Stimulated activated CD4-positive, alpha-beta T cell treated with anti-CD3 and anti-CD28 coated beads, Interleukin-1b, Interleukin-23, amount 100 ng/mL, for 1 hour (primary cell): ENCODE measurements around the gene DOK7.
"Not testable (repeated sequence)": the region's sequence is repeated elsewhere in the genome, so short reads cannot be mapped to it uniquely, and the experiment has no call there.

ENCODE experiments used
- DNase-seq, 2 donors: peaks; one replicate each; pipeline ENCODE4 v3.0.0-alpha.2; 2020; ENCODE audit warnings: low read depth in 2 of 2

The DOK7 gene

GRCh38 chr4:3502941-3503936 lies 40.1 kb downstream of the DOK7 start:
- DNase-seq: no peak

- no peak for DNase-seq
Observed at GRCh38 chr4:3505231-3505630, 42.1 kb downstream of the DOK7 start.

GRCh38 chr4:3508542-3508941 lies 45.4 kb downstream of the DOK7 start:
- no peak for DNase-seq

DNA sequence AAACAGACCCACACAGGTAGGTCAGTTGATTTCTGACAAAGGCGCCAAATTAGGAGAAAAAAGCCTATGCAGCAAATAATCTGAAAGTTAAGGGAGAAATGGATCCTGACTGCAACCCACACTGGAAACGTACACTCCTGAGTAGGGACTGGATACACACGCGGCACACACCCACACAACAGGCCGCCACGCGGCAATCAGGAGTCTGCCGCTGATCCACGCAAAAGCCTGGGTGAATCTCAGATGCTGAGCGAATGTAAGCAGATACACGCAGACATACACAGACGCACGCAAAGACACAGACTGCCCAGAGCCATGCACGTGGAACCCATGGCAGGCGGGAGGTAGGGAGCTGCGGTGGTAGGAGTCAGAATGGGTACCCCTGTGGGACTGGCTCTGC lies 47.4 kb downstream of the DOK7 start:
- no peak for DNase-seq

DNA sequence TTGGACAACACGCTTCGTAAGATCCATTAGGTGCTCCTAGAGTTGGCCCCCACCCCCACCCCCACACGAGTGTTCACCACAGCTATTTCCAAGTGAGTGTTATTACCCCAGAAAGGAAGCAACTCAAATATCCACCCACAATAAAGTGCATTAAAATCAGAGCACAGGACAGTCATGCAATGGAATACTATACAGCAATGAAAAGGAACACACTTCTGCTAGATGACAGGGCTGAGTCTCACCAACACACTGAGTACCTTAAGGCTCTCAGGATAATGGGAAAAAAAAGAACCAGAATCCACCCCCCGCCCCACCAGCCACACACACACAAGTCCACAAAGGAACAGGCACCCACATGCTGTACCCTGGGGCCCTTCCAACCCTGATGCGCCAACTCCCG lies 48.1 kb downstream of the DOK7 start:
- DNase-seq: no peak

DNA sequence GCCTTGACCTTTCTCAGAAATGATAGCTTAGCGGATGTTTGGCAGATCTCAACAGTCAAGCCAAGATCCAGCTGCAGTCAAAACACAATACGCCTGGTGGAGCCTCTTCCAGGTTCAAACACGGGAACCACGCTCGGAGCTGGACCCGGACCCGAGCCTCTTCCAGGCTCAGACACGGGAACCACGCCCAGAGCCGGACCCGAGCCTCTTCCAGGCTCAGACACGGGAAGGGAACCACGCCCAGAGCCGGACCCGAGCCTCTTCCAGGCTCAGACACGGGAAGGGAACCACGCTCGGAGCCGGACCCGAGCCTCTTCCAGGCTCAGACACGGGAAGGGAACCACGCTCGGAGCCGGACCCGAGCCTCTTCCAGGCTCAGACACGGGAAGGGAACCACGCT lies 48.5 kb downstream of the DOK7 start:
- not testable (repeated sequence) for DNase-seq

DNA sequence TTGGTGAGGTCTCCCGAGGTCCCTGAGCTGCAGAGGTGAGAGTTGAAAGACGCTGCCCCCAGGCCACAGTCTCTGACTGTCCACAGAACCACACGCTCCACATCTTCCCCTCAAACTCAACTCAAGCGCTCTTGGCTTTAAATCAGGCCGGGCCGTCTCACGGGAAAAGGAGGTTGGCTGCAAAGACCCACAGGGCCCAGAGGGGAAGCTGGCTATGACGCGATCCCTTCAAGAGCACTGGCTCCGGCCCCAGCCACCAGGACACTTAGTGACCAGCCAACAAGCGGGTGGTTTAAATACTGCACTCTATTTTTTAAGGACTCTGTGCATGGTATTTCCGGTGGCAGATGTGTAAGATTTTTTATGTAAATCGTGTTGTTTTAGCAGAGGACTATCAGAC lies 49.2 kb downstream of the DOK7 start:
- DNase-seq: no peak

DNA sequence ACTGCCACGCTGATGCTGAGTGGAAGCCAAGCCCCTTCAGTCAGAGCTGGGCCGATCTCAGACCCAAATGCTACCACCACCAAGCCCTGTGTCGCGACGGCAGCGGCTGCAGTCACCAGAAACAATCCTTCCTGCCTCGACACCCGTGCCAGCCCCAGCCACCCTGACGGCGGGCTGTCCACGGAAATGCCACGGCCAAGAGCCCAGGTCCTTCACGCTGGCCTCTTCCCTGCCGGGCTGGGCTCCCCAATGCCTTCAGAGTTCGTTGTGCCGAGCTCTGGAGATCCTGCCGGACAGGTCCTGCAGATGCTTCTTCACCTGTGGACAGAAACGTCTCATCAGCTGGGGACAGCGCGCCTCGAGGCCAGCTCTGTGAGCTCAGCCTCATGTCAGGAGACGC lies 49.6 kb downstream of the DOK7 start:
- DNase-seq: no peak

GRCh38 chr4:3513807-3514206 lies 50.7 kb downstream of the DOK7 start:
- DNase-seq: no peak

DNA sequence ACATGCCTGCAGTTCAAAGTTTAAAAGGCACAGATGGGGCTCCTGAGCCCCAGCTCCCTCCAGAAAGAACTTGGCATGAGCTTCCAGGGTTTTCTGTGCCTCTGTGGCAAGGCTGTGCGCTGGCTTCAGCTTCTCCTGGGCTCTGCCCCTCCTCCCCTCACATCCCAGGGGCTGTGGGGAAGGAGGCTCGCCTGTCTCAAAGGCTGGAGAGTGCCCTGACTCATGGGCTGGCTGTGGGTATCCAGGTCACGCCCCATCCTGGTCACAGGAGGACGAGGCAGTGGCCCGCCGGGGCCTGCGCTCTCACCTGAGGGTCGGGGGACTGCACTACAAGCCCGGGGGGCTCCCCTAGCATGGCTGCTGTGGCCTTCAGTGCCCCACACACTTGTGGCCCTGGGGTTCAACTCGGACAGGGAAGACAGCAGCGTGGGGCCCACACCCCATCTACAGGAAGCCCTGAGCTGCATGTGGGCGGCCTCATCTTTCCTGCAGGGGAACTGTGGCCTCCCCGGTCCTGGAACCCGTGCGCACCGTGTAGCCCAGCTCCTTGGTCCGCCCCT lies 51.2 kb downstream of the DOK7 start:
- no peak for DNase-seq

GRCh38 chr4:3514806-3515501 lies 51.8 kb downstream of the DOK7 start:
- no peak for DNase-seq

GRCh38 chr4:3515646-3516045 lies 52.5 kb downstream of the DOK7 start:
- DNase-seq: no peak

DNA sequence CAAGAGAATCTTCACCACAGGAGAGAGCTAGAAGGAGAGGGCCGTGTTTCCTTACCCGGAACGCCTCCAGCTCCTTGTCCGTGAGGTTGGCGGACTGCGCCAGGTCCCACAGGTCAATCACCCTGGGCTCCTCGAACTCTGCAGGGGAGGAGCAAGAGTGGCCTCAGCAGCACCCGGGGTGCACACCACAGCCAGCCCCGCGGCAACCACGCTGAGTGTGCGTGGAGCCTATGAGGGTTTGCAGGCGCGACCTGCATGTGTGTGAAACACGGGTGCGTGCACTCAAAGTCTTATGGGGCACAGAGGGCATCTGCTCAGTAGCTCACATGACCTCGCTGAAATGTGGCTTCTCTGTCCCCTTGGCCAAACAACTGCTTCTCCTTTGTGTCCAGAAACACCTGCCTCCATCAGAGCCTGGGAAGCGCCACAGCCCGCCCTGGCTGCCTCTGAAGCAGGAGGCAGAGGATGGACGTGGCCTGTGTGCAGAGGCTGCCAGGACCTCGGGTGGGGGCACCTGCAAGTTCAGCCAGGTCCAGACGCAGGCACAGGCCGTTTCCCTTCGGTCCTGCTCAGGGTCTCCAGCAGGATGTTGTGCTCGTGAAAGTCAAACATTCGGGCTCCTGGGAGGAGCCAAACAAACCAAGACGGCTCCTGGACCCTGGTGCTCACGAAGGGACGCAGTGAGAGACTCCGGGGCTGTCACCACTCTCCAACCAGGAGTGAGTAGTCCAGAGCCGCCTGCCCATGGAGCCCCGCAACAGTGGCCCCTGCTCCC lies 53.1 kb downstream of the DOK7 start:
- no peak for DNase-seq

DNA sequence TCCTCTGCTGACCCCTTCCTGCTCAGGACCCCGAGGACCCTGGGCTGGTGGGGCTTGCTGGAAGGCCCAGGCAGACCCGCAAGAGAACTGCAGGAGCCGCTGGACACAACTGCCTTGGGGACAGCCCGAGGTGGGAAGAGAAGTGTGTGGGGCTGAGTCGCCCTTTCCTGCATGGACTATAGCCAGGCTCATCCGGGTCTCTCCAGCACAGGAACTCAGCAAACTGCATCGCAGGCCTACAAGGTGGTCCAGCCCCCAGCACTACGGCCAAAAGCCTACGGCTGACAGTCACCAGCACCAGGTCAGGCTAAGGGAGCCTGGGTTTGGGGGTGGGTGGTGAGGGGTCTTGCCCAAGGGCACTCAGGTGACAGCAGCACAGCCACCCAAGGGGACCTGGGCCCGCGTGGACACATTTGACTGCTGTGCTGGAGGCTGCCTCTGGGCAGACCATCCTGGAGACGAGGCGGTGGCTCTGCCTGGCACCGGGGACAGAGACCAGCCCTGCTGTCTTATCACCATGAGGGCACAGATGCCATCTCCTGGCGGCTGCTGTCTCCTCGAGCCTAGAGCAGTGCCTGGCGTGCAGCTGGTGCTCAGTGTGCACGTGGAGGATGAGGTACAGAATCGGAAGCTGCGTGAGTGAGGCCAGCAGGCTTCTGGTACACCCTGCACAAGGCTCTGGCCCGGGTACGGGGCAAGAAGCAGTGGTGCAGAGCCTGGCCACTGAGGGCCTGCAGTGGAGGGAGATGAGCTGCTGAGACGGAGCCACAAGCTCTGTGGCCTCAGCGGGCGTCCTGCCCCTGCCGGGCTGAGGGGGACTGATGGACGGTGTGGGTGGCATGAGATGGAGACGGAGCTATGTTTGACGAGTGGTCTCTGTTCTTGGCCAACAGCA lies 54.0 kb downstream of the DOK7 start:
- DNase-seq: no peak

DNA sequence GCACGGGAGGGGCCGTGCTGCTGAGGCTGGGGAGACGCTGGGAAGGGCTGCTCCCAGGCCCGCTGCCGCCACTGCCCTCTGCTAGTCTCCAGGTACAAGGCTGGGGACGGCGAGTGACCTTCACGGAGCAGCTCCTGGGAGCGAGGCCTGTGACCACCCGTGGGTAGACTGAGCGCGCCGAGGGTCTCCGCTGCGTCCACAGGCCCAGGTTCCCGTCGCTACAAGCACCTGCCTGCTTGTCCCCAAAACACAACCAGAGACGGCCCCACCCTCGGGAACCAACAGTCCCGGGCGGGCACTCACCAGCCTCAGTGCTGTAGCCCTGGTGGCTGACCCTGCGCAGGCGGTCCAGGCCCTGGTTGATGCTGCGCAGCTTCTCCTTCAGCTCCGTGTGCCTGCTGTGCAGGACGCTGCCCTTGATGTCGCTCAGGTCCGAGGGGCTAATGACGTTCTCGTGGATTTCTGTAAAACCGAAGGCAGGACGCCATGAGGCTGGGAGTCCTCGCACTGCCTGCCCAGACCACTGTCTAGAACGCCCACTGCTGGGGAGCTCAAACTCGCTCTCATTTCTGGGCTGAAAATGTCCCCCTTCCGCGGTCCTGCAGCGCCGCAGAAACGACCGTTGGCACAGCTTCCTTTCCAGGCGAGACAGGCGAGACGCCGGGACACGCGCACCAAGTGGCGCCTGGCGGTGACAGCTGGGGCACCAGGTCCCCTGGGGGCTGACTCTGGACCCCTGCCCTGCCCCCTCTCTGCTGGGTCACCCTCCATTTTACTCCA lies 54.8 kb downstream of the DOK7 start:
- DNase-seq: no peak

GRCh38 chr4:3518511-3518880 lies 55.4 kb downstream of the DOK7 start:
- no peak for DNase-seq

- DNase-seq: no peak
Observed at GRCh38 chr4:3518941-3519340, 55.8 kb downstream of the DOK7 start.

DNA sequence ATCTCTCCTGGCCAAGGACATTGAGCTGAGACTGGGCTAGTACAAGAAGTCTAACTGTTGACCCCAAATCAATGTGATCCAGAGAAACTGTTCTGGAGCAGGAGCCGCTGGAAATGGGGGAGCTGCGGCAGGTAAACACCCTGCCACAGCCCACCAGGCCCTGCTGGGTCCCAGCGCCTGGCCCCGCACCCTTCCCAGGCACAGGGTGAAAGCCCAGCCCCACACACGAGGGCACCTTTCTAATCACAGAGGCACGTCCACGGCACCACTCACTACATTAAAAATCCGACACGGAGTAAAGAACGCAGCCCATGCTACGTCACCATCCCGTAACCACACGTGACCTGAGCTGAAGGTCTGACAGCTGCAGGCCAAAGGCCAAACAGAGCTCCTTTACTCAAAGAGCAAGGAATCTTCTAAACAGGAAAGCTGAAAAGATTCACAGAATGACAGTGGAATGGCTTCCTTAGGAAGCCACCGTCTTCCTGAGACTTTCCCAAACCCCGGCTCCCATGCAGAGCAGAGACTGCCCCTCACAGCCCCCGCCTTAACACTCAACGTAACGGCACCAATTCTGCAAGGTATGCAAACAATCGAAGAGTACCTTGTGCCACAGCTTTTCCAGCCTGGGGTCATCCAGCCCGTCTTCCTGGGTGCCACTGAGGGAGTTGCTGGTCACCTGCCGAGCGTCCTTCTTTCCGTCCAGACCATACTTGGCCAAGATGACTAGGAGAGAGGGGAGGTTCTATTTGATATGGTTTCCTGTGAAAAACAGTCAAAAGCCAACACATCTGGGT lies 56.6 kb downstream of the DOK7 start:
- no peak for DNase-seq

GRCh38 chr4:3520276-3520675 lies 57.2 kb downstream of the DOK7 start:
- DNase-seq: no peak
